Measurements from ENCODE around the gene AXIN1. TPM values are rescaled to one million over a fixed set of nuclear protein-coding genes. Genes with fewer than 3 reads are reported as not detected.

AXIN1 gene, protein sequence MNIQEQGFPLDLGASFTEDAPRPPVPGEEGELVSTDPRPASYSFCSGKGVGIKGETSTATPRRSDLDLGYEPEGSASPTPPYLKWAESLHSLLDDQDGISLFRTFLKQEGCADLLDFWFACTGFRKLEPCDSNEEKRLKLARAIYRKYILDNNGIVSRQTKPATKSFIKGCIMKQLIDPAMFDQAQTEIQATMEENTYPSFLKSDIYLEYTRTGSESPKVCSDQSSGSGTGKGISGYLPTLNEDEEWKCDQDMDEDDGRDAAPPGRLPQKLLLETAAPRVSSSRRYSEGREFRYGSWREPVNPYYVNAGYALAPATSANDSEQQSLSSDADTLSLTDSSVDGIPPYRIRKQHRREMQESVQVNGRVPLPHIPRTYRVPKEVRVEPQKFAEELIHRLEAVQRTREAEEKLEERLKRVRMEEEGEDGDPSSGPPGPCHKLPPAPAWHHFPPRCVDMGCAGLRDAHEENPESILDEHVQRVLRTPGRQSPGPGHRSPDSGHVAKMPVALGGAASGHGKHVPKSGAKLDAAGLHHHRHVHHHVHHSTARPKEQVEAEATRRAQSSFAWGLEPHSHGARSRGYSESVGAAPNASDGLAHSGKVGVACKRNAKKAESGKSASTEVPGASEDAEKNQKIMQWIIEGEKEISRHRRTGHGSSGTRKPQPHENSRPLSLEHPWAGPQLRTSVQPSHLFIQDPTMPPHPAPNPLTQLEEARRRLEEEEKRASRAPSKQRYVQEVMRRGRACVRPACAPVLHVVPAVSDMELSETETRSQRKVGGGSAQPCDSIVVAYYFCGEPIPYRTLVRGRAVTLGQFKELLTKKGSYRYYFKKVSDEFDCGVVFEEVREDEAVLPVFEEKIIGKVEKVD
- 10 to 100 TPM; 34.3 to 38.4 (median 37.2) TPM for total RNA-seq

DNA sequence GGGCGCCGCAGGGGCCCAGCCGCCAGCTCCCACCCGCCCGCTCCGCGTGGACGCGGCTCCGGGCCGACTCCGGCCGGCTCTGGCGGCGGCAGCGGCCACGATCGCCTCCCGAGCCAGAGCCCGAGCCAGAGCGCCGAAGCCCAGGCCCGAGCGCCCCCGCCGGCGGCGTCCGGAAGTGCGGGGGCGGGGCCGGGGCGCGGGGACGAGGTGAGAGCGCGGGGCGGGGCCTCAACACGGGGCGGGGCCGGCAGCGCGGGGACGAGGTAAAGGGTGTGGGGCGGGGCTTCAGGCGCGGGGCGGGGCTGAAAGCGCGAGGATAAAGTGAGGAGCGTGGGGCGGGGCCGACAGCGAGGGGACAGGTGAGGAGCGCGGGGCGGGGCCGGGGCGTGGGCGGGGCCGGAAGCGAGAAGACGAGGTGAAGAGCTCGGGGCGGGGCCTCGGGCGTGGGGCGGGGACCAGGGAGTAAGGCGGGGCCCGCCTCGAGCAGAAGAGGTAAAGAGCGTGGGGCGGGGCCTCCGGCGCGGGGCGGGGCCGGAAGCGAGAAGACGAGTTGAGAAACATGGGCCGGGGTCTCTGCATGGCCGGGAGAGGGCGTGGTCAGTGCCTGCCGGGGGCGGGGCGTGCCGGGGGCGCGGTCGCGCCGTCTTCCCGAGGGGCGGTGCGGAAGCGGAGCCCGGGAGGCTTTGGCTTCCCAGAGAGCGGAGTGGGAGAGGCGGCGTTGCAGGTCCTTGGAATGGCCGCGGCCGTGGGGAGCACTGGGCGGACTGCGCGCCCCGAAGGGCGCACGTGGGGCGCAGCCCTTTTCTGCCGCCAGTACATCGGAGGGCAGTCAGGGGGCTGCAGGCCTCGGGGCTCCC is at the start of gene AXIN1:
TSS of gene AXIN1 (minus strand) at position 177 of the 857 bp plus-strand sequence. CDS start 5,698 bp downstream, outside the sequence.
- WGBS: 3% methylated on average over 10 of the region's 113 CpGs
- peak in 1 of 3 donors; percentile 24 for TF ChIP-seq POLR2AphosphoS5 (IDR thresholded peaks at IDR 0.05)
- TF ChIP-seq, protein P1, sequence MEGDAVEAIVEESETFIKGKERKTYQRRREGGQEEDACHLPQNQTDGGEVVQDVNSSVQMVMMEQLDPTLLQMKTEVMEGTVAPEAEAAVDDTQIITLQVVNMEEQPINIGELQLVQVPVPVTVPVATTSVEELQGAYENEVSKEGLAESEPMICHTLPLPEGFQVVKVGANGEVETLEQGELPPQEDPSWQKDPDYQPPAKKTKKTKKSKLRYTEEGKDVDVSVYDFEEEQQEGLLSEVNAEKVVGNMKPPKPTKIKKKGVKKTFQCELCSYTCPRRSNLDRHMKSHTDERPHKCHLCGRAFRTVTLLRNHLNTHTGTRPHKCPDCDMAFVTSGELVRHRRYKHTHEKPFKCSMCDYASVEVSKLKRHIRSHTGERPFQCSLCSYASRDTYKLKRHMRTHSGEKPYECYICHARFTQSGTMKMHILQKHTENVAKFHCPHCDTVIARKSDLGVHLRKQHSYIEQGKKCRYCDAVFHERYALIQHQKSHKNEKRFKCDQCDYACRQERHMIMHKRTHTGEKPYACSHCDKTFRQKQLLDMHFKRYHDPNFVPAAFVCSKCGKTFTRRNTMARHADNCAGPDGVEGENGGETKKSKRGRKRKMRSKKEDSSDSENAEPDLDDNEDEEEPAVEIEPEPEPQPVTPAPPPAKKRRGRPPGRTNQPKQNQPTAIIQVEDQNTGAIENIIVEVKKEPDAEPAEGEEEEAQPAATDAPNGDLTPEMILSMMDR (IDR thresholded peaks at IDR 0.05): peak; percentile 14 to 78
- no peak for TF ChIP-seq EP300 (IDR thresholded peaks at IDR 0.05)
- peak in 1 of 2 donors; percentile 28 for TF ChIP-seq POLR2A (IDR thresholded peaks at IDR 0.05)
- Histone ChIP-seq H3K4me3 (peak within 1 kb of the TSS; percentile 90), H3K36me3 (no peaks in the 10 kb centered on the region), H3K4me1 (peaks cover 33% of the 10 kb centered on the region), H3K9me3 (no peaks in the 10 kb centered on the region), H3K27me3 (no peaks in the 10 kb centered on the region), H3K27ac (peak within 1 kb of the TSS; percentile 64)
- DNase-seq (ENCODE audit: low spot score in 2 of 2): peak; percentile 100

DNA sequence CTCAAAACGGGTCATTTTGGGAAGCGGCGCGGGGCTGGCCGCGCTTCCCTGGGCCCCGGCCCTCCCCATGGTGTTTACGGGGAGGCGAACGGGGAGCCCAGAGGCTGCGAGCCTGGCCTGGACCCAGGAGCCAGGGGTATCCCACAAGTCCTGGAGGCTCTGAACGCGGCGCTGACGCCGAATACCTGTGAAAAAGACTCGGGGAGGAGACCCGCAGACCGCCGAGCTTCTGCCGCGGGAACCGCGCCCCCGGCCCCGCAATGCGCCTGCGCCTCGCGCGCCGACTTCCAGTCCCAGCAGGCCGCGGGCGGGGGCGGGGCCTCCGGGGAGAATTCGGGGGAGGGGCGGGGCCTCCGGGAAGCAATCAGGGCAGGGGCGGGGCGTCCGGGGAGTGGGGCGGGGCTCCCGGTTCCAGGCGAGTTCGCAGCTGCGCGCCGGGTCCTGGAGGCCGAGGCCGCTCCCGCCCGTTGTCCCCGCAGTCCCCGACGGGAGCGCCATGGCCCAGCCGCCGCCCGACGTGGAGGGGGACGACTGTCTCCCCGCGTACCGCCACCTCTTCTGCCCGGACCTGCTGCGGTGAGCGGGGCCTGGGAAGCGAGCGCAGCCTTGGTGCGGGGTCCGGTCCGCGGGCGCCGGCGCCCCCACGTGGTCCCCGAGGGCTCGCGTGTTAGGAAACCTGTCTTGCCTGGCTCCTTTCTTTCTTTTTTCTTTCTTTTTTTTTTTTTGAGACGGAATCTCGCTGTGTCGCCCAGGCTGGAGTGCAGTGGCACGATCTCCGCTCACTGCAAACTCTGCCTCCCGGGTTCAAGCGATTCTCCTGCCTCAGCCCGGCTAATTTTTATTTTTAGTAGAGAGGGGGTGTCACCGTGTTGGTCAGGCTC is 49.2 kb upstream of the AXIN1 start, which contains the start of gene DECR2:
TSS of gene DECR2 (plus strand) at position 418 of the 881 bp plus-strand sequence. CDS start at position 497, 79 bp downstream.
- Histone ChIP-seq H3K9me3 (no peaks in the 10 kb centered on the region), H3K27me3 (no peaks in the 10 kb centered on the region), H3K27ac (peak within 1 kb of the TSS; percentile 86), H3K4me3 (peak within 1 kb of the TSS; percentile 85), H3K4me1 (peaks cover 26% of the 10 kb centered on the region), H3K36me3 (peaks cover 3% of the 10 kb centered on the region)
- under 1% methylated on average over 42 of the region's 91 CpGs for WGBS
- TF ChIP-seq, protein P1 (IDR thresholded peaks at IDR 0.05): peak; percentile 6 to 14
- TF ChIP-seq POLR2A (IDR thresholded peaks at IDR 0.05) (peak in 1 of 2 donors; percentile 52), POLR2AphosphoS5 (IDR thresholded peaks at IDR 0.05) (peak in 2 of 3 donors; percentile 6 to 9), EP300 (IDR thresholded peaks at IDR 0.05) (no peak)
- peak; percentile 98 for DNase-seq (ENCODE audit: low spot score in 2 of 2)

DNA sequence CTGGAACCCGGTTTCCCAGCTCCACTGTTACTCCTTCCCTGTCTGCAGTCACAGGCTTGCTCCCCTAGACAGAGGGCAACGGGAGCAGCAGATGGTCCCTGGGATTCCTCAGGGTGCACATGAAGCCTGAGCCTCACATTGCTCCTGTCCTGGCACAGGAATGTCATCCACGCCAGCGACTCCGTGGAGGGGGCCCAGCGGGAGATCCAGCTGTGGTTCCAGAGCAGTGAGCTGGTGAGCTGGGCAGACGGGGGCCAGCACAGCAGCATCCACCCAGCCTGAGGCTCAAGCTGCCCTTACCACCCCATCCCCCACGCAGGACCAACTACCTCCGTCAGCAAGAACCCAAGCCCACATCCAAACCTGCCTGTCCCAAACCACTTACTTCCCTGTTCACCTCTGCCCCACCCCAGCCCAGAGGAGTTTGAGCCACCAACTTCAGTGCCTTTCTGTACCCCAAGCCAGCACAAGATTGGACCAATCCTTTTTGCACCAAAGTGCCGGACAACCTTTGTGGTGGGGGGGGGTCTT is 47.6 kb upstream of the AXIN1 start:
- WGBS: 69% methylated on average over 5 of the region's 10 CpGs
- peak overlapping the region; percentile 86 for H3K27ac ChIP-seq

More for the DNA sequence above, 47.6 kb upstream of the AXIN1 start:
- H3K4me3 ChIP-seq: no peak overlapping the region
- peaks cover 3% of the 10 kb centered on the region for H3K36me3 ChIP-seq
- peaks cover 31% of the 10 kb centered on the region for H3K4me1 ChIP-seq
- no peaks in the 10 kb centered on the region for H3K27me3 ChIP-seq
- TF ChIP-seq POLR2A (IDR thresholded peaks at IDR 0.05) (no peak), POLR2AphosphoS5 (IDR thresholded peaks at IDR 0.05) (no peak), EP300 (IDR thresholded peaks at IDR 0.05) (no peak)
- TF ChIP-seq, protein P1 (IDR thresholded peaks at IDR 0.05): no peak
- H3K9me3 ChIP-seq: no peaks in the 10 kb centered on the region
- no peak for DNase-seq (ENCODE audit: low spot score in 2 of 2)
